HS-27A (cell line): Measurements from ENCODE around the gene CXCR5.
"Not testable (repeated sequence)": the region's sequence is repeated elsewhere in the genome, so short reads cannot be mapped to it uniquely, and the experiment has no call there.

Experiments used
- DNase-seq: peaks from one replicate; pipeline ENCODE4 v3.0.0-alpha.2; 2012; ENCODE audit warnings: low read depth, missing footprints

The CXCR5 gene, protein sequence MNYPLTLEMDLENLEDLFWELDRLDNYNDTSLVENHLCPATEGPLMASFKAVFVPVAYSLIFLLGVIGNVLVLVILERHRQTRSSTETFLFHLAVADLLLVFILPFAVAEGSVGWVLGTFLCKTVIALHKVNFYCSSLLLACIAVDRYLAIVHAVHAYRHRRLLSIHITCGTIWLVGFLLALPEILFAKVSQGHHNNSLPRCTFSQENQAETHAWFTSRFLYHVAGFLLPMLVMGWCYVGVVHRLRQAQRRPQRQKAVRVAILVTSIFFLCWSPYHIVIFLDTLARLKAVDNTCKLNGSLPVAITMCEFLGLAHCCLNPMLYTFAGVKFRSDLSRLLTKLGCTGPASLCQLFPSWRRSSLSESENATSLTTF

DNA sequence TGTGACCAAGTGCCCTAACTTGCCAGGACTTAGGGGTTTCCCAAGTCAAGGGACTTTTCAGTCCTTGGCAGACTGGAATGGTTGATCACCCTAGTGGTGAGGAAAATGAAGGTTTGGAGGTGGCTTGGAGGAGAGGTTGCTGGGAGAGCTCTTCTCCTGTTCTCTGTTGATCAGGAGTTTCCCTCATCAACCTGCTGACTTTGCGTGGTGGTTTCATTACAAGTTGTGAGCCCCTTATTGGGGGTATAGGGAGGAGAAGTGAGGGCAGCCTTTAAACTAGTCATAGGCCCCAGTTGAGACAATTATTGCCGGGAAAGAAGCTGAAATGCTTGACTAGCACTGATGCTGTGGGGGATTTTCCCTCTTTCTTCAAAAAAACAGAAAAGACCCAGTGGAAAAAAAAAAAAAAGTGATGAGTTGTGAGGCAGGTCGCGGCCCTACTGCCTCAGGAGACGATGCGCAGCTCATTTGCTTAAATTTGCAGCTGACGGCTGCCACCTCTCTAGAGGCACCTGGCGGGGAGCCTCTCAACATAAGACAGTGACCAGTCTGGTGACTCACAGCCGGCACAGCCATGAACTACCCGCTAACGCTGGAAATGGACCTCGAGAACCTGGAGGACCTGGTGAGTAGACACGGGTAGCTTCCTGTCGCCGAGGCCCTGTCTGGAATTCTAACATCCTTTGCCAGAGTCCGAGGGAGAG is at the start of gene CXCR5:
Gene CXCR5, plus strand, starts transcription at position 525 of the 704 bp plus-strand sequence. Its CDS starts 50 bp downstream, at position 575.
- no peak for DNase-seq

- DNase-seq, result no peak
These were observed 49.2 kb upstream of the CXCR5 start for GRCh38 chr11:118834427-118835028.

- DNase-seq, result no peak
These were observed 45.8 kb upstream of the CXCR5 start for GRCh38 chr11:118837868-118838267.

DNA sequence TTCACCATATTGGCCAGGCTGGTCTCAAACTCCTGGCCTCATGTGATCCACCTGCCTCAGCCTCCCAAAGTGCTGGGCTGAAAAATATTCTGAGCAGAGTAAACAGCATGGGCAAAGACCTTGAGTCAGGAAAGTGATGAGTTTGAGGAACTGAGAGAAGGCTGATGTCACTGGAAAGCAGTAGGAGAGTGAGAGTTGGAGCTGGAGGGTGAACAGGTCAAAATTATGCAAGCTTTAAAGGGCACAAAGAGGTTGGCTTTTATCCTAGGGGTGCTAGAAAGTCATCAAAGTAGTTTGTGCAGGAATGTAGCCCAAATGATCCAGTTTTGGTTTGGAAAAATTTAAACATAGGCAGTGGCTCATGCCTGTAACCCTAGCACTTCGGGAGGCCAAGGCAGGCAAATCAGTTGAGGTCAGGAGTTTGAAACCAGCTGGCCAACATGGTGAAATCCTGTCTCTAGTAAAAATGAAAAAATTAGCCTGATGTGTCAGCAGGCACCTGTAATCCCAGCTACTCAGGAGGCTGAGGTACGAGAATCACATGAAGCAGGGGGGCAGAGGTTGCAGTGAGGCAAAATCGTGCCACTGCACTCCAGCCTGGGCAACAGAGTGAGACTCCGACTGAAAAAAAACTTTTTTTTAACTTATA is 44.7 kb upstream of the CXCR5 start:
- DNase-seq, result no peak

DNA sequence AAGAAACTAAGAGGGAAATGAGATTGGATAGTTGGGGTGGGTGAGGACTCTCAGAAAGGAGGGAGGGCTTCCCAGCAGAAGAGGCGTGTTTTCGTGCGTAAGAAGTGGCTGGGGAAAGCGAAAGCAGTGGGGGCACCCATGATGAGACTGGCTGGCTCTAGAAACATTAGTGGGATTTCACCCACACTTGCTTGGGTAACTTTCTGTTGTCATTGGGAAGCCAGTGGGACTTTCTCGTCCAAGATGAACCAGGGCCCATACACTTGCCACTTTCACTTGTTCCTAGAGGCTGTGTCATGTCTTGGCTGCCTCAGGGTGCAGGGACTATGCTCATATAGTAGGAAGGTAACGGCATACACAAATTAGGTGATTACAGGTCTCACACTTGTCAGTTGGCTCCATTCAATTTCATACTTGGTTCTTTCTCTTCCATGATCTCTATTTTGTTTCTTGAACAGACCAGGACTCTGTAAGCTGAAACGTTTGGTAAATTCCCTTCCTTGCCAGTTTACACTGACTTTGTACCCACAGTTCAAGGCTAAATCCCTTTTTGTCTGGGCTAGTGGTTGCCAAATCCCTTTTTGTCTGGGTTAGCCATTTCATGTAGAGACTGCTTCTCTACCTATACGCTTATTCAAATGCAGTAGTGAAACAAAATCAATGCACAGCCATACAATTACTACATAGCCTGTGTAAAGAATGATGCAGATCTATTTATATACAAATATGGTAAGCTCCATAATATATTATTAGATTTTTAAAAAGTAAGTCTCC is 42.0 kb upstream of the CXCR5 start:
- no peak for DNase-seq

GRCh38 chr11:118842369-118842768 is 41.3 kb upstream of the CXCR5 start:
- no peak for DNase-seq

- DNase-seq, result not testable (repeated sequence)
These were observed 40.8 kb upstream of the CXCR5 start for GRCh38 chr11:118842843-118843242.

DNA sequence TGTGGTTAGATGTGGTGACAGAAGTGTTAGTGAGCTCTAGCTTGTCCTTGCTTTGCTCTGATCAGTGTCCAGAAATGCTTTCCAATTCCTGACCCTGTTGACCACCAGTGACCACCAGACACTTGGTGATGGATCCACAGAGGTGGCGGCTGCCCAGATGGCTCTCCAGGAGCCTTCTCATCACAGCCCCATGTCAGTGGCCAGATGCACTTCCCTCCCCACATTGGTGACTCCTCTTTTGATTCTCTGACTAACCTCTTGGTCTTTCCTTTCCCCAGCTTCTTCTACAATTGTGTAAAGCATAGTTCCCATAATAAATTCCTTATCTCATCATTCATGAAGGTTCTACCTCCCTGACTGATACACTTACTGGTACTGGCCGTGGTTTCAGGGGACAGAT is 40.1 kb upstream of the CXCR5 start:
- no peak for DNase-seq

DNA sequence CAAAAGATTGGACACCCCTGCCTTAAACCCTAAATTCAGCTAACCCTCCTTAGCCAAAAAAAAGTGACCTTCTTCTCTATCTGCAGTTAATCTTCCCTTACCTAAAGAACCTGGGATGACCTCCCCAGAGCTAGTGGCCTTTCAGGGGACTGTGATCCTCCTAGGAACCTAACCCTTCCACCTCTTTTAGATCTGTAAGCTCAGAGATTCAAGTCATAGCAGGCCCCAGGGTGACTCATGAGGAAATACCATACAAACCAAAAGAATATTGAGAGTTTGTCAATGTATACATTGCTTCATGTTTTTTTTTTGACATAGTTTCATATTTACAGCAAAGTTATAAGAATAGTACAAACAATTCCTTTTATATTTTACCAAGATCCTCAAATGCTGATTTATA is 38.3 kb upstream of the CXCR5 start:
- no peak for DNase-seq

- DNase-seq, result no peak
These were observed 37.3 kb upstream of the CXCR5 start for GRCh38 chr11:118846181-118846935.

DNA sequence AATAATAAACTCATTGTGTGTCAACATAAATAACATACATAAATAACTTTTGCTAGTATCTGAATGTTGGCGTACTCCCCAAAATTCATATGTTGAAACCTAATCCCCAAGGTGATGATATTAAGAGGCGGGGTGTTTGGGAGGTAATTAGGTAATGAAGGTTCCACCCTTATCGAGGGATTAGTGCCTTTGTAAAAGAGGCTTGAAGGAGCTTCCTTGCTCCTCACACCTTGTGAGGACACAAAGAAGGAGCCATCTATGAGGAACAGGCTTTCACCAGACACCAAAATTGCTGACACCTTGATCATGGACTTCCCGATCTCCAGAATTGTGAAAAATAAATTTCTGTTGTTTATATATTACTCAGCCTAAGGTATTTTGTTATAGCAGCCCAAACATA is 33.9 kb upstream of the CXCR5 start:
- DNase-seq, result no peak

- DNase-seq, result no peak
These were observed 31.7 kb upstream of the CXCR5 start for GRCh38 chr11:118851970-118852369.

DNA sequence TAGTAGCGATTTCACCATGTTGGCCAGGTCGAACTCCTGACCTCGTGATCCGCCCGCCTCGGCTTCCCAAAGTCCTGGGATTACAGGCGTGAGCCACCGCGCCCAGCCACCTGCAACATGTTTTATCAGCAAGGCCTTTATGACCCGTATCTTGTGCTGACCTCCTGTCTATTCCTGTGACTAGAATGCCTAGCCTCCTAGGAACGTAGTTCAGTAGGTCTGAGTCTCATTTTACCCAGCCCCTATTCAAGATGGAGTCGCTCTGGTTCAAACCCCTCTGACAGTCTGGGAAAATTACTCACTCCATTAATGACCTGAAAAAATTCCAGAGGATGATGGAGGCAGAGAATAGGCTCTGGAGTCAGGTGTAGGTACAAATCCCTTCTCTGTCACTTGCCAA is 30.0 kb upstream of the CXCR5 start:
- no peak for DNase-seq

GRCh38 chr11:118856314-118856713 is 27.4 kb upstream of the CXCR5 start:
- DNase-seq, result no peak

- no peak for DNase-seq
These were observed 26.3 kb upstream of the CXCR5 start for GRCh38 chr11:118857385-118857784.

DNA sequence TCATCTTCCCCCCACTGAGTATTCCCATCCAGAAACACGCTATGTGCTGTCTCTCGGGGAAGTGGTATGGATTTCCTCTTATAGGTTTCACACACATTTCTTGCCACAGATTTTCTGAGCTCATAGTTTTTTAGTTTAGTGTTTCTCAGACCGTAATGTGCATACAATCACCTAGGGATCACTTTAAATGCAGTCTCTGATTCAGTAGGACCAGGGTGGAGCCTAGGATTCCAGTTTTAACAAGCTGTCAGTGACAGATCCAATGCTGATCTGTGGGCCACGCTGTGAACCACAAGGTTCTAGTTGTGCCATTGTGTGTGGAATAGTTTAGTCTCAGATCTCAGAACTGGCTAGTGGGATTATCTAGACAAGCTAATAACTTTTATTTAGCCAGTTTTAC is 23.7 kb upstream of the CXCR5 start:
- DNase-seq, result no peak

GRCh38 chr11:118868659-118869058 is 15.0 kb upstream of the CXCR5 start:
- DNase-seq, result no peak

GRCh38 chr11:118870396-118871343 is 13.0 kb upstream of the CXCR5 start:
- no peak for DNase-seq

GRCh38 chr11:118872403-118872821 is 11.3 kb upstream of the CXCR5 start:
- no peak for DNase-seq

GRCh38 chr11:118873804-118874203 is 9.9 kb upstream of the CXCR5 start:
- no peak for DNase-seq
